ENCODE measurements around the gene C17orf114.

C17orf114 gene

DNA sequence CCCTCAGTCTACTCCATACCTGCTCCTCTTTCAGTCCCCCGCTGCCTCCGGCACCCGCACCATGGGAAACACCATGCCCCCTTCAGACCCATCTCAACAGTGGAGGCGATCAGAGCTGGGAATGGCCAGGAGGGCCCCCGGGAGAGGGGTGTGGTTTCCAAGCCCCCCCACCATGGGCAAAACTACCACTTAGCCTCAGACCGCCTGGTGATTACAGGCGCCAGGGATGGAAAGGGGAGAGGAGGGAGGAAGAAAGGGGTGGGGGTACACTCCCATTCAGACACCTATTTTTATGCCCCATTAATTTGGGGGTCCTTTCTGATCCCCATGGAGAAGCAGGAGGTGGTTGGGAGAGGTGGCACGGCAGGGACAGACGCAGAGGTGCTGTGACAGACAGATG, at the start of gene C17orf114:
C17orf114 (minus strand) TSS at position 101 of the 400 bp plus-strand sequence.
- intact Hi-C loops (cut with DNase I) = no loop called here
- DNase-seq (ENCODE audit: low spot score) = no peak

DNA sequence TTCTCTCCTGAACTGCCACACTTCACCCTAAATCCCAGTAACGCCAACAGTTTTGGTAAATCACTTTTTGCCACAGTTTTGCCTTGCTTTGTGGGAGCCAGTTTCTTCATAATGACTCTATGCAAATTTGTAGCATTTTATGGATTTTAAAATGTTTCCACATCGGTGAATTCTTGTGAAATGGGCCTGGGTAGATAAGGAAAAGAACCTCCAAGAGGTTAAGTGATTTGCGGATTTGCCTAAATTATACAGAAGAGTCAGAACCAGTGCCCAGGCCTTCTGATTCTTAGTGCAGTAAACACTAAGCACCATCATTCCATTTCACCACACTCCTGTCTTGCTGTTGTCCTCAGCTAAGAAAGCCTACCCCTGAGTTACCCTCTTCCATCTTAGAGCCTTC, 49.0 kb upstream of the C17orf114 start:
- intact Hi-C loops (cut with DNase I) = no loop called here

DNA sequence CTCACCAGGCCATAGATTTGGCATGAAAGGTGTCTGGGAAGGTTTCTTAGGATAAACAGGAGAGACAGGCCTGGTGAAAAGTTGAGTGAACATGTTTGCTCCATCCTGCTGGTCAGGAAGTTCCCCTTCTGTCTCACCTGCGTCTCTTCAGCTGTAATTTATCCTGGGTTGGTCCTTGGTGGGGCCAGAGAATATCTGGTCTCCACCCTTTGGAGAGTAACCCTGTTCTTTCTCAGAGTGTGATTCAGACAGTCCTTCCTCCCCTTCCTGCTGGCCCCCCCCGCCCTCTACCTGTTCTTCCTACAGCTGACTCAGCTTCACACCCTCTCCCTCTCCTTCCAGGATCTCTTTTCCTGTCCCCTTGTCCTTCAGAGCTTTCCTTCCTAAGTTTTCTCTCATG, 48.1 kb upstream of the C17orf114 start:
- DNase-seq (ENCODE audit: low spot score) = no peak
- intact Hi-C loops (cut with DNase I) = no loop called here

More for the DNA sequence above, 49.0 kb upstream of the C17orf114 start:
- DNase-seq (ENCODE audit: low spot score) = no peak

DNA sequence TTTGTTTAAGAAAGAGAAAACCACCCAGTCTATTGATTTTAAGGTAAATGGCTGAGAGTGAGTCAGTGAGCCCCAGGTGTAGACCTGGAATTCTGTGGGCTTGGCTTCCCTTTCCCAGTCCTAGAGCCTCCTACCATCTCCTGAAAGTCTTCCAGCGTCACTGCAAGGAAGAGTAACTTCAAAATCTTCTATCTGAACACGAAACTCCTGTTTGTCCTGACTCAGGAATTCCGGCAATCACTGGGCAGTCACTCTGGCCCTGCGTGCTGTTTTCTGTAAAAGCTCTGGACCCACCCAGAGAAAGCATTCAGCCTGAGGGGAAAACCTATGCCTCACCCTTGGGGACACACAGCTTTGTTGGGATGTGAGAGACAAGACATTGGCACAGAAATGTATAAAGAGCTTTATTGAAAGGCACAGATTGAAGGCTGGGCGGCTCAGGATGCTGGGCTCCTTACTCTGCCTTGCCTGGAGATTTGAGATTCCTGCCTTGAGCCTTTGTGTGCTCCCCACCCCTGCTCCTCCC, 46.9 kb upstream of the C17orf114 start:
- DNase-seq (ENCODE audit: low spot score) = no peak
- intact Hi-C loops (cut with DNase I) = no loop called here

DNA sequence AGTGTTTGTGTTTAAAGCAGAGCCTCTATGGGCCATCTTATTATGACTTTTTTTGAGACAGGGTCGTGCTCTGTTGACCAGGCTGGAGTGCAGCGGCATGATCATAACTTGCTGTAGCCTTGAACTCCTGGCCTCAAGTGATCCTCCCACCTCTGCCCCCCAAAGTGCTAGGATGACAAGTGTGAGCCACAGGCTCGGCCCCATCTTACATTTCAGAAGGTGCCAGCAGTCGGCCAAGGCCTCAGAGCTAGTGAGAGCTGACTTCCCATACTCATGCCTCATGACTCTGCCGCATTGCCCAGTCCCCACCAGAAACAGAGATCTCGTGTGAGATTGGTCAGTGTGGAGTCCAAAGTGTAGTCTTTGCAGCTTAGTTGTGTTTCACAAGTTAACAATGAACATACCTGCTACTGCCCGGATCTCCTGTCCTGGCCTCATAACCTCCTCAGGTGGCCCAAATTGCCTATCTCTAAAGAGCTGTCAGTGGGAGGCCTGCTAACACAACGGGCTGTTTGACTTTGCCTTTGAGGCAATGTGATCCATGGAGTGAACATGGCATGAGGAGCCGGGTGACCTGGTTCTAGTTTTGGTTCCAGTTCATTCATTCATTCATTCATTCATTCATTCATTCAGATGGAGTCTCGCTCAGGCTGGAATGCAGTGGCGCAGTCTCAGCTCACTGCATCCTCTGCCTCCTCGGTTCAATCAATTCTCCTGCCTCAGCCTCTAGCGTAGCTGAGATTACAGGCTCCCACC, 44.7 kb upstream of the C17orf114 start:
- no peak for DNase-seq (ENCODE audit: low spot score)
- intact Hi-C loops (cut with DNase I) = no loop called here

DNA sequence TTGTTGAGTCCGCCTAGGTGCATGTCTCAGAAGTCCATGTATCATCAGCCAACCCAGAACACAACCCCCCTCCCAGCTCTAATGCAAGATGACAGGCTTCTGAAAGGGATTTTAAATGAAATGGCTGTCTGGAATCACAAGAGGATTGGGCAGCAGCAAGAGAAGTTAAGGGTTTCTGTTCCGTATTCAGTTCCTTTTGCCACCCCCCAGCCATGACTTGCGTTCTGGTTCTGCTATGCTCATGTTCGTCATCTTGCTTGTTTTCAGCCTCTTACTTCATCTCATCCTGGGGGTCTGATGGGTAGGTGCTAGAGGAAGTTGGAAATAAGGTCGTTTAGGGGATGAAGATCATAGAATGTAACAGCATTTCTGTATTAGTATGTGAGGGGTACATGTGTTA, 43.0 kb upstream of the C17orf114 start:
- DNase-seq (ENCODE audit: low spot score) = no peak
- intact Hi-C loops (cut with DNase I) = no loop called here

DNA sequence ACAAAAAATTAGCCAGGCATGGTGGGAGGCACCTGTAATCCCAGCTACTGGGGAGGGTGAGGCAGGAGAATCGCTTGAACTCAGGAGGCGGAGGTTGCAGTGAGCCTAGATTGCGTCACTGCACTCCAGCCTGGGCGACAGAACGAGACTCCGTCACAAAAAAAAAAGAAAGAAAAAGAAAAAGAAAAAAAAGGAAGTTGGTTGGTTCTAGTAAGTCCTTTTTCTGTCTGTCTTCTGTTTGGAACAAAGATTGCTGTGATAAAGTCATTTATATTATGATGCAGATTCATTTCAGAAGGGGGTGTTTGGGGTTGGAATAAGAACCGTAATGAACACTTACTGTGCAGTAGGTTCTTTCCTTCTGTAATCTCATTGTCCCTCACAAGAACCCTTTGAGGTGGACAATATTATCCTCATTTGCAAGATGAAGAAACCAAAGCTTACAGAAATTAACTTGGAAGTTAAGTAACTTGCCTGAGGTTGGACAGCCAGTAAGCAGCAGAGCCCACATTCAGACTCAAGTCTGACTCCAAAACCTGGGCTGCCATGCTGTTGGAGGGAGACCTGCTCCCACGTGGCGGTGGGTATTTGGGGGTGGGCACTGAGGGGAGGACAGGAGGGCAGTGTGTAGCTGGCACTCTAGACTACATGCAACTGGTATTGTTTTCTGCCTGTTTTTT, 41.3 kb upstream of the C17orf114 start:
- DNase-seq (ENCODE audit: low spot score) = no peak
- intact Hi-C loops (cut with DNase I) = no loop called here

DNA sequence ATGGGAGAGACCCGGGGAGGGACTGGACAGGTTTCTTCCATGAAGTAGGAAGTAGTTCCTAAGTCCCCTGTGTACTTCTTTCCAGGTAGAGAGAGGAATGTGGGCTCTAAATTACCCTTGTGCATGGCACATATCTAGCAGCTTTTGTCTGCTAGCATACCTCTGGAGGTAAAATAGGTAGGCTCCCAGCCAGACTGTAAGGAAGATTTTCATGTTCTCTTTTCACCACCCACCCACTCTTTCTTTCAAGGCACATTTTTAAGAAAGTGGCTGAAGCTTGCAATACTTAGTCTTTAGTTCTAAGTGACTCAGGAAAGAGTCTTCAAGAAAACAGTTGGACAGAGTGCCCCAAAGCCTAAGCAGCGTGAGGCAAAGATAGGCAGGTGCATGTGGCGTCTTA, 40.2 kb upstream of the C17orf114 start:
- intact Hi-C loops (cut with DNase I) = no loop called here

DNA sequence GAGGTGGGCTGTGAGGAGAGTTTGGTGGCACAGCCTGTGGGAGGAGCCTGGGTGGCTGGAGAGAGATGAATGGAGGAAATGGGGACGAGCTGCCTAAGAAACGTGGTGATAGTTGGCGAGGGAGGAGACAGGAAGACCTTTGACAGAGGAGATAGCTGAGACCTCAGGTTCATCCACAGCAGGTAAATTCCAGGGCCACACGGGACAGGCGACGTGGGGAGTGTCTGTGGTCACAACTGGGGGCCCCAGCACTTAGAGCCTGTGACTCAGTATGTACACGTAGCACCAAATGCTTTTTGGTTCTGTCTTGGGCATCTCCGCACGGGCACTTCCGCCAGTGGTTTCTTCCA, 38.7 kb upstream of the C17orf114 start:
- intact Hi-C loops (cut with DNase I) = no loop called here
- no peak for DNase-seq (ENCODE audit: low spot score)

More for the DNA sequence above, 40.2 kb upstream of the C17orf114 start:
- DNase-seq (ENCODE audit: low spot score) = no peak

DNA sequence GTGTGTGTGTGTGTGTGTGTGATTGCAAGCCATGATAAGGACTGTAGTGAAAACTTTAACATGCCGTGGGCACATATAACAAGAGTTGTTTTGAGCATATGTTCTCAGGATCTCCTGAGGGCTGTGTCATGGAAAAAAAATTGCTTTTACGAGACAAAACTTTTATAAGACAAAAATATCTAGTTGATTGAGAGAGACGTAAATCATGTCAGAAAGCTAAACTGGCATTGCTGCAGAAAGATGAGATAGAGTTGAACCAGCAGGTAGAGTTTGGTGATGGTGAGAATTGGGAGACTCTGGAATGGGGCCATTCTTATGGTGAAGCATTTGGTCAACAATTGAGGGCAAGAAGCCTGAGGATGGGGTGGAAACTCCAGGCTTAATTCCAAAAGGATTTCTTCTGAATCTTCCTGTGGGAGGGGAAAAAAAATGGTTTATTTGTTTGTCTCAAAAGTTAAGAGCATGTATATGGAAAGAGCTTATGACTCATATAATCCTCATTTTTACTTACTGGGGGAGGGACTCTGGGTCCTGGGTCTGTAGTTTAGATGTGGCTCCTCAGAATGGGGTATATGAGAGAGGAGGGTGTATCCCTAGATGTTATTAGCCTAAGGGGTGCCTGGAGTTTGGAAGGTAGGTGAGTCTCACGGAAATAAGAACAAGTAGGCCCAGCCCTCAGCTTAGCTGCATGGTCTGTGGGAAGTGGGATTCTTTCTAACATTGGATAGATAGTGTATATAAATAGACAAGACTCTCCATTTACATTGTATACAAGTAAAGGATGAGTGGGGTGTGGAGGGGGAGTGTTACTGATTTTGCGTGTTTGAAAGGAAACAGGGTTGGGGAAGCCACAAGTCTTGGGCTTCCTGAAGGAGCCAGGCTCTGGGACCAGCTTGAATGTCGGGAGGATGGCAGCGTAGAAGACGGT, 38.1 kb upstream of the C17orf114 start:
- intact Hi-C loops (cut with DNase I) = loop anchor here (5.0 kb wide), 1 partner anchor 42 kb away; no protein-coding TSS in a partner anchor
- no peak for DNase-seq (ENCODE audit: low spot score)

DNA sequence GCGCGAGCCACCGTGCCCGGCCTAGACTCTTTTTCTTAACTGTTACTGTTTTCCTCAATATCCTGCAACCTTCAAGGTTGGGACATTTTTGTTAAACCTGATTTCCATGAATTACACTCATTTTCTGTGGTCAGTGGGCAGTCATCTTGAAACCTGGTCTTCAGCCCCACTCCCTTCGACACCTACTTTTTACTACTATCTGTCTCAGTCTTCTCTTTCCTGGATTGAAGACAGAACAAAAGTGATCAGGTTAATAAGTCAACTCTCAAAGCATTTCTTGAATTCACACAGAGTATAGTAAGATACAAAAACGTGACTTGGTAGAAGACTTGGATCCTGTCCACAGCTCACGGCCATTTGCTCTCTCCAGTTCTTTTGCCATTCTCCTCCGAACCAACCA, 37.1 kb upstream of the C17orf114 start:
- no peak for DNase-seq (ENCODE audit: low spot score)
- intact Hi-C loops (cut with DNase I) = loop anchor here (5.0 kb wide), 1 partner anchor 43 kb away; no protein-coding TSS in a partner anchor

DNA sequence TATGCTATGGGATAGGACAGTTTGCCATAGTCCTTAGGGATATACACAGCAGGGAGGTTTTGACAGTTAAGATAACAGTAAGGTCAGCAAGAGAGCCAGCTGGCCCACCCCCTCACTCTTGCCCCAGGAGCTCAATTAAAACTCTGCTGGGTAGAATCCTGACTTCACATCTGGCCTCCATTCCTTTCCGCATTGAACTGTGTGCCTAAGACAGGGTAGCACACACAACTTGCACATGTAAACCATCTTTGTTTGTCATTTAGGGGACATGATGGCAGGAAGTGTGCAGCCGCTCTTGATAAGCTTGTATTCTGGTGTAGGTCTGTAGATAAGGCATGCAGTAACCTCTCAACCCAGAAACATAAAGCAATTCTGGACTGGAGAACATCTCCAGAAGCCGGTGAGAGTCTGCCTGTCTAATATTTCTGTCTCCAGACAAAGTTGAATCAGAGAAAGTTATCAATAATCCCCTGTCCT, 36.2 kb upstream of the C17orf114 start:
- intact Hi-C loops (cut with DNase I) = loop anchor here (5.0 kb wide), 1 partner anchor 44 kb away; no protein-coding TSS in a partner anchor
- DNase-seq (ENCODE audit: low spot score) = no peak

DNA sequence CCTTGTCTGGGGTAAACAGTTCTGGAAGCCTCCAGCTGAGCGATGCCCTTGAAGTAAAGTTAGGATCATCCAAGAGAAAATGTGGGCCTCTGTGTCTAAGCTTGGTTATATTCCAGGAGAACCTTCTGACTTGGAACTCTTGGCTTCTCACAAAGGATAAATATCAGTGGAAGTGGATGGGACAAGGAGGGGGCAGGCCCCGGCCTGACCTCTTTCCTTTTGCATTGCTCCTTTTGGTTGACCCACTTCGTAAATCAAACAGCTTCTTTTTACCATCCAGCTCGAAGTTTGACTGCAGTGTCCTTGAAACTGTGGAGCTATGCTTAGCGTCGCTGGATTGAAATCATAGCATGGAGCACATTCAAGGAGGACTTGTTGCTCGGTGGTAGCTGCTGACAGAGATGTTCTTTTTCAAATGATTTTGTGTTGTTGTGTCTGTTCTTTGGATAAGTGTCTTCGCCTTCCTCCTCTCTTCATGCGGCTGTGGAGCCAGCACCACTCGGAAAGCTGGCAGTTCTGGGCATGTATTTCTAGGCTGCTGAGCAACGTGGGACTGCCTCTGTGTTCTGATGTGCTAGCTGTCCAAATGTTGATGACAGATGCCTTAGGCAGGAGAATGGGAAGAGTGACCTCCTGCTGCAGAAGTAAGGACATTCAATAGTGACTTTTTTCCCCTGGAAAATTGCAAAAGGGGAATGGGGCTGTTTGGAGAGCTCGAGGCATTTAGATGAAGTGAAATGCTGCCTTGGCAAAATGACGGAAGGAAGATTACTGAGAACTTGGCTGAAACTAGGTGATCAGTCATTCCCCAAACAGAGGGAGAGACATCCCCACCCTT, 35.6 kb upstream of the C17orf114 start:
- no peak for DNase-seq (ENCODE audit: low spot score)
- intact Hi-C loops (cut with DNase I) = loop anchor here (5.0 kb wide), 1 partner anchor 45 kb away; no protein-coding TSS in a partner anchor

DNA sequence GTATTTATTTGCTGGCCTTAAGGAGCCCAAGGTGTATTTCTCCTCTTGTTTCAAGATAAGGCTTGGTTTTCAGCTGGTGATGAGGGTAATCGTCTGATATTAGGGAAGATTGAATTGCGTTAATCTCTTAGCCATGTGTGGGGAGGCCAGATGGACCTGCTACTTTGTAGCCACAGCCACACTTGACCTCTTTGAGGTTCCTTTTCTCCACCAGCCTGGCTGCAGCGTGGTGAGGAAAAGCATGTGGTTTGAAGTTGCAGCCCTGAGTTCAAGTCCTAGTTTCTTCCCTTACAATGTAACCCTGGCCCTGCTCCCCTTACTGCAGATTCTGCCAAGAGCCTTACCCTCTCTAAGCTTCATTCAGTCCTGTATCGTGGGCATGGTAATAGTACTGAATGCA, 34.1 kb upstream of the C17orf114 start:
- DNase-seq (ENCODE audit: low spot score) = no peak
- intact Hi-C loops (cut with DNase I) = loop anchor here (5.0 kb wide), 1 partner anchor 46 kb away; no protein-coding TSS in a partner anchor

DNA sequence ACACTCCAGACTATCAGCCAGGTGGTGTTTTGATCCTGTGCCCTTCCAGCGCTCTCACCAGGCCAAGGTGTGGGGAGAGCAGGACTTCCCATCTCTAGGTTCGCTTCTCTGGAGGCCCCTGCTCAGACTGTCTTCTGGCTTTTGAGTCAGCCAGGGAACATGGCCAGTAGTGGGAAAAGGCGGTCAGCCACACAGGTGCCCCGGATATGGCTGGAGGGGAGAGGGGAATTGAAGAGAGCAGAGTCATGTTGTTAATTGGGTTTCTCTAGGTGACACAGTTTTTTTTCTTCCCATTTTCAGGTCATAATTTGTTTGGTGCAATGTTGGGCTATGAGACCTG, 32.5 kb upstream of the C17orf114 start:
- intact Hi-C loops (cut with DNase I) = loop anchor here (2.0 to 5.0 kb wide), 2 partner anchors 38 to 48 kb away; partner anchors contain the start of gene PSMB6

DNA sequence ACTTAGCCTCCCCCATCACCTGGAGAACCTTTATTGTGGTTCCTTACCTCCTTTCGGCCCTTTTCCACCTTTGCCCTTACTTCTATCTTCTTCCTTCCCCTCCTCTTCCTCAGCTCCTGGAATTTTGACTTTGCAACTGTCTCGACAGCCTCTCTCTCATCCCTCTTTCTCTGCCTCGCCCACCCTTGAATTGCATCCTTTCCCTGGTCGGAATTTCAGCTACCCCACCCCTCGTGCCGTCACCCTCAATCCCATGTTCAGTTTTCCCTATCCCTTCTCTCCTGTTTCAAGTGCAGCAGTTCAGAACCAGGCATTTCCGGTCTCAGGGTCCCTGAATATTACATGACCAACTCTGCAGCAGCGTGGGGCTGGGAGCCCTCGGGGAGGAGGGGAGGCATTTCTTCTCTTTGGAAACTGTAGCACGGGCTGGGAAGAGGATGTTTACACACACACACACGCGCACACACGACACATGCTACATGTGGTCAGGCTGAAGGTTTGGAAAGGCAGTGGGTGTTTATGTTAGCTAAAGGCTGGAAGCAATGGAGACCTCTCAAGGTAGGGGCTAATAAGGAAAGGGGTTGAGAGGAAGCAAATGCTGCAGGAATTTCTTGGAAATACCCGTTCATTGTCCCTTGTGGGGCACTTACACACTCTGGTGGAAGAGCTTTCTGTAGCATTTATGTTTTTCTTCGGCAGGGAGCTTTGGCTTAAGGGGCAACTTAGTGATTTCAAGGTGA, 32.0 kb upstream of the C17orf114 start:
- intact Hi-C loops (cut with DNase I) = loop anchor here (1.0 to 2.0 kb wide), 2 partner anchors 37 to 44 kb away; partner anchors contain the start of gene PSMB6
- DNase-seq (ENCODE audit: low spot score) = no peak

More for the DNA sequence above, 32.5 kb upstream of the C17orf114 start:
- DNase-seq (ENCODE audit: low spot score) = no peak

DNA sequence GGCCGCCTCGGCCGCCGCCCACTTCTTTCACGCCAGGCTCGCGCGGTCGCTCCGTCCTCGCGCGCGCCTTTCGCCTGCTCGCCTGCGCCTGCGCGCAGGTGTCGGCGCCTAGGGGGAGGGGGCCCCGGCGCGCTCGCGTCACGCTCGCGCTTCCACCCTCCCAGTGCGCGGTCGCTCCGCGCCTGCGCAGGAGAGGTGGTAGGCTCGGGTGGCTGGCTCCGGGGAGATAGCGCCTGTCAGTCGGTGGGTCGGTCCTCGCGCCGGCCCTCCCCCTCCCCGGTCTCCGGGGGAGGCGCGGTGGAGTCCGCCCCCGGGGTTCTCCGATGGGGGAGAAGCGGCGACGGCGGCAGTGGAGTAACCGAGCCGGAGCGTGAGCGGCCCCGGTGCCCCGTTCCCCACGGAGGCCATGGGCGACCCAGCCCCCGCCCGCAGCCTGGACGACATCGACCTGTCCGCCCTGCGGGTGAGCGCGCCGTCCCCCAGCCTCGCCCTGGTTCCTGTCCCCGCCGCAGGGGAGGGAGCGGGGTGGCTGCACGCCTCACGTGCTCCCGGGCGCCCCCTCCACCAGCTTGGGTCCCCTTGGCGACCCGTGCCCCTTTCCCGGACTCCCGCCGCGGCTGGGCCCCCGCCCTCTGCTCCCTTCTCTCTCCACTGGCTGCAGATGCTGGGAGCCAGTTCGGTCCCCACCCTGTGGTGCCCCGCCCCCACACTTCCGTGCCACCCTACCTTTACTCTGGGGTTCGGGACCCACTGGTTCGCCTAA, 31.2 kb upstream of the C17orf114 start, which contains the start of gene MINK1:
MINK1 (plus strand) TSS at position 163 of the 763 bp plus-strand sequence; CDS start at position 407, 244 bp downstream.
- intact Hi-C loops (cut with DNase I) = loop anchor here (1.0 kb wide), 1 partner anchor 43 kb away; no protein-coding TSS in a partner anchor
- DNase-seq (ENCODE audit: low spot score) = peak; percentile 95

Measured in cardiac septum (tissue), 1 donor.